ENCODE data around the gene PNPLA7. TPM values are rescaled to one million over a fixed set of nuclear protein-coding genes. Genes with fewer than 3 reads are reported as not detected.

PNPLA7 gene
- total RNA-seq, 2 experiments from 2014 or later, result 4.5 to 5.0 TPM

DNA sequence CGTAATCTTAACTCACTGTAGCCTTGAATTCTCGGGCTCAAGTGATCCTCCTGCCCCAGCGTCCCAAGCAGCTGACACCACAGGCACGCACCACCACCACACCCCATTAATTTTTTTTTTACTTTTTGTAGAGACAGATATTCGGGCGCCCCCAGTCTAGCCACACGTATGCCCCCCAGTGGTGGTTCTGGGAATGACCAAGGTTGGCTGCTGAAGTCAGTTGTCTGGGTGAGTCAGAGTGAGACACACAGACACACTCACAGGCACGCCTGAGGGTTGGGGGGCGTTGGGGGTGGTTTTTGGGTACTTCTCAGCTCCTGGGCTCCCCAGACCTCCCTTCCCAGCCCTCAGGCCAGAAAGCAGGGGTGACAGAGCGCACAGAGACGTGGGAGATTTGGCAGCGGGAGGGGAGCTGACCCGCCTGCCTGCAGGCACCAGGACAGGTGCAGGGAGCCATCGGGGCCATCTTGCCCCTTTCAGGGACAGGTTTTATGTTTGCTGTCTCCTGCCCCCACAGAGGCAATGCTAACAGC, 104.9 kb downstream of the PNPLA7 start:
- Mint-ChIP-seq H3K27me3 (peaks cover 15% of the 10 kb centered on the region), H3K36me3 (ENCODE audit: low read depth) (no peaks in the 10 kb centered on the region), H3K4me3 (no peak overlapping the region), H3K4me1 (peaks cover 15% of the 10 kb centered on the region), H3K27ac (no peak overlapping the region), H3K9me3 (no peaks in the 10 kb centered on the region)
- ChIA-PET CTCF (interaction anchor here (1.3 to 1.5 kb wide), 2 partner anchors 9 to 22 kb away, joined by 3 to 6 read pairs; partner anchors contain the start of genes EXD3 and NOXA1), POLR2A (interaction anchor here (1.7 to 2.9 kb wide), 2 partner anchors 11 to 22 kb away, joined by 4 to 15 read pairs; partner anchors contain the start of genes EXD3 and NOXA1)
- DNase-seq, result peak; percentile 88

GRCh38 chr9:137444106-137444790, 106.0 kb downstream of the PNPLA7 start:
- no peak overlapping the region for H3K4me3 Mint-ChIP-seq

DNA sequence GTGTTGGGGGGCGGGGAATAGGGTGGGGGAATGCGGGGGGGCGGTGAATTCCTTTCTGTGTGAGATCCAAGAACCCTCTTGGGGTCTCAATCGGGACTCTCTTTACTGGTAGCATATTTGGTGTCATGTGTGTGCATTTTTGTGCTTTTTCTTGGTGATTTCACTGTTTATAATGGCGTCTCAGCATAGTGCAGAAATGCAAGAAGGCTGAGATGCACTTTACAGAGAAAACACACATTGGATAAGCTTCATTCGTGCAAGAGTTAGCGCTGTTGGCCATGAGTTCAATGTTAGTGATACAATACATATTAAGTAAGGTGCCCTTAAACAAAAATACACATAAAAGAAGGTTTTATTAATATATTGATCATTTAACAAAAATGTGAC, 108.3 kb downstream of the PNPLA7 start:
- no peaks in the 10 kb centered on the region for H3K9me3 Mint-ChIP-seq
- H3K4me3 Mint-ChIP-seq, result no peak overlapping the region
- H3K4me1 Mint-ChIP-seq, result peaks cover 11% of the 10 kb centered on the region
- CTCF ChIA-PET, result interaction anchor here (1.1 to 2.6 kb wide), 2 partner anchors 19 to 155 kb away, joined by 3 to 19 read pairs; partner anchors contain the start of genes EXD3 and NOXA1
- H3K27ac Mint-ChIP-seq, result no peak overlapping the region
- H3K27me3 Mint-ChIP-seq, result peaks cover 14% of the 10 kb centered on the region
- no peaks in the 10 kb centered on the region for H3K36me3 Mint-ChIP-seq (ENCODE audit: low read depth)
- POLR2A ChIA-PET, result interaction anchor here (2.1 kb wide), 1 partner anchor 19 kb away, joined by 8 read pairs; the partner anchor contains the start of genes EXD3 and NOXA1
- DNase-seq, result no peak

More at GRCh38 chr9:137444106-137444790, 106.0 kb downstream of the PNPLA7 start:
- H3K27me3 Mint-ChIP-seq, result peaks cover 15% of the 10 kb centered on the region
- ChIA-PET POLR2A (interaction anchor here (0.6 to 2.9 kb wide), 3 partner anchors 12 to 163 kb away, joined by 3 to 15 read pairs (median 4); partner anchors contain the start of genes EXD3 and NOXA1), CTCF (interaction anchor here (1.0 to 2.6 kb wide), 6 partner anchors 8 to 157 kb away, joined by 3 to 19 read pairs (median 3); partner anchors contain the start of genes EXD3 and NOXA1)
- DNase-seq, result no peak
- H3K4me1 Mint-ChIP-seq, result peaks cover 11% of the 10 kb centered on the region
- H3K9me3 Mint-ChIP-seq, result no peaks in the 10 kb centered on the region
- H3K36me3 Mint-ChIP-seq (ENCODE audit: low read depth), result no peaks in the 10 kb centered on the region
- H3K27ac Mint-ChIP-seq, result no peak overlapping the region

DNA sequence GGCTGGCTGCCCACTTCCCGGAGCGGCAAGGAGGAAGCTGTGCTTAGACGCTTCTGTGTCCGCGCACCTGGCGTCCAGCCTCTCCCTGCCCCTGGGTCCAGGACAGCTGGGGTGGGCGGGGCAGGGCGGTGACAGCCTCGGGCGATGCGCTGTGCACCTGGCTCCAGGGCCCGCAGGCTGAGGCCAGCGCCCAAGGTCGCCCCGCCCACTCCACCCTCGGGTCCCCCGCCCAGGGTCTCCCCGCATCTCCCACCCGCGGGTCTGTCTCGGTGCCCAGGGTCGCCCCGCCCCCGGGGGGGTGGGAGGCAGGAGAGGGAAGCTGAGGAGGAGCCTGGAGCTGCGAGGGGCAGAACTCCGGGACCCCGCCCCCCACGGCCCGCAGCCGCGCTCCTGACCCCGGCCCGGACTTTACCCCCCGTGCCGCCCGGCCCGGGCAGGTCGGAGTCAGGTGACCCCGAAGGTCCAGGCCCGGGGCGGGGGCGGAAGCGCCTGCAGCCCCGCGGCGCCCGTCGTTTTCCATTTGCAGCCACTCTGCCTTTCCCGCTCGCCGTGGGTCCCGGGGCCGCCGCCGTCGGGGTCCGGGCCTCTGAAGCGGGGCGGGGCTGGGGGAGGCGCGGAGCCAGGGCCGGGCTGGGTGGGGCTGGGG, 108.8 kb downstream of the PNPLA7 start, which contains the start of gene ENTPD8:
ENTPD8 (minus strand) TSS at position 69 of the 646 bp plus-strand sequence. CDS start 3,072 bp downstream, outside the sequence.
- Mint-ChIP-seq H3K27ac (no peak within 1 kb of the TSS), H3K27me3 (peaks cover 14% of the 10 kb centered on the region), H3K36me3 (ENCODE audit: low read depth) (no peaks in the 10 kb centered on the region), H3K4me3 (no peak within 1 kb of the TSS), H3K4me1 (peaks cover 11% of the 10 kb centered on the region), H3K9me3 (no peaks in the 10 kb centered on the region)
- ChIA-PET CTCF (interaction anchor here (1.1 kb wide), 1 partner anchor 155 kb away, joined by 3 read pairs; no protein-coding TSS in a partner anchor), POLR2A (interaction anchor here (2.1 kb wide), 1 partner anchor 18 kb away, joined by 8 read pairs; the partner anchor contains the start of genes EXD3 and NOXA1)
- DNase-seq, result no peak

- DNase-seq, result no peak
- Mint-ChIP-seq H3K9me3 (no peaks in the 10 kb centered on the region), H3K27me3 (peaks cover 12% of the 10 kb centered on the region), H3K27ac (no peak overlapping the region), H3K4me1 (peaks cover 3% of the 10 kb centered on the region), H3K4me3 (no peak overlapping the region), H3K36me3 (ENCODE audit: low read depth) (no peaks in the 10 kb centered on the region)
- POLR2A ChIA-PET, result interaction anchor here (0.9 kb wide), 1 partner anchor 16 kb away, joined by 3 read pairs; the partner anchor contains the start of genes EXD3 and NOXA1
- CTCF ChIA-PET, result interaction anchor here (0.6 kb wide), 1 partner anchor 157 kb away, joined by 3 read pairs; no protein-coding TSS in a partner anchor
These were observed 111.0 kb downstream of the PNPLA7 start for GRCh38 chr9:137439158-137439714.

- Mint-ChIP-seq H3K4me1 (peaks cover 3% of the 10 kb centered on the region), H3K4me3 (no peak overlapping the region), H3K9me3 (no peaks in the 10 kb centered on the region), H3K27ac (no peak overlapping the region), H3K27me3 (peaks cover 11% of the 10 kb centered on the region), H3K36me3 (ENCODE audit: low read depth) (no peaks in the 10 kb centered on the region)
- ChIA-PET CTCF (interaction anchor here (0.6 kb wide), 1 partner anchor 156 kb away, joined by 3 read pairs; no protein-coding TSS in a partner anchor), POLR2A (interaction anchor here (0.9 kb wide), 1 partner anchor 15 kb away, joined by 3 read pairs; the partner anchor contains the start of genes EXD3 and NOXA1)
- no peak for DNase-seq
These were observed 111.5 kb downstream of the PNPLA7 start for GRCh38 chr9:137438591-137439157.

- no peak for DNase-seq
- H3K9me3 Mint-ChIP-seq, result no peaks in the 10 kb centered on the region
- CTCF ChIA-PET, result no interaction called here
- H3K36me3 Mint-ChIP-seq (ENCODE audit: low read depth), result no peaks in the 10 kb centered on the region
- no peak overlapping the region for H3K27ac Mint-ChIP-seq
- peaks cover 8% of the 10 kb centered on the region for H3K27me3 Mint-ChIP-seq
- POLR2A ChIA-PET, result interaction anchor here (0.9 kb wide), 1 partner anchor 15 kb away, joined by 3 read pairs; the partner anchor contains the start of genes EXD3 and NOXA1
- no peak overlapping the region for H3K4me3 Mint-ChIP-seq
- peaks cover 3% of the 10 kb centered on the region for H3K4me1 Mint-ChIP-seq
These were observed 112.3 kb downstream of the PNPLA7 start for GRCh38 chr9:137437691-137438590.

DNA sequence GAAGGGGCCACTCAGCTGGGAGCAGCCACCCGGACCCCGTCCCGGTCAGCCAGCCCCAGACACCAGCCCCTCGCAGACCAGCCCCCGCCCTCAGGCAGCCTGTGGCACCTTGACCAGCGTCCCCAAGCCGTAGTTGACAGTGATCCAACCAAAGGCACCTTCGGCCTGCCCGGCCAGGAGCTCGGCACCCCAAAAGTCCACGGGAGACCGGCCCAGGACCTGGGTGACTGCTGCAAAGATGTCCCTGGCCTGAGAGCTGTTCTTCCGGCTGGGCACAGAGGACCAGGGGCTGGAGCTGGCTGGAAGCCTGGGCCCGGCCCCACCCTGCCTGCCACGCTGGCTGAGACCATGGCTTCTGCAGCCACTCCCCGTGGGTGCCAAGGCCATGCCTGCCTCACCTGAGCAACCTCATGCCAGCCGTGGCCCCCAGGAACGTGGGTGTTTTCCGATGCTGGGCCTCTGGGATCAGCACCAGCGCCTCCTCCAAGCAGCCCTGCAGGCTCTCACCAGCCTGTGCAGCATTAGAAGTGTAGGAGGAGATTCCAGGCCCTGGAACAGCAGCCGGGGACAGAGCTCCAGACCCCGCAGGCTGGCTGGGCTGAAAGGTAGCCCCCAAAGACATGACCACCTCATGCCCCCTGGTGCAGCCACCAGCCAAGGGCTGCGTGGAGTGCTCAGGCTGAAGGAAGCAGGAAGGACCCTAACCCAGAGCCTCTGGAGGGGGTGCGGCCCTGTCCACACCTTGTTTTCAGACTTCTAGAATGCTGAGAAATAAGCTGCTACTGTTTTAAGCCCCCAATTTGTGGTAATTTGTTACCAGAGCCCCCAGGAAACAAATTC, 113.2 kb downstream of the PNPLA7 start:
- Mint-ChIP-seq H3K4me3 (no peak overlapping the region), H3K4me1 (peaks cover 2% of the 10 kb centered on the region), H3K36me3 (ENCODE audit: low read depth) (no peaks in the 10 kb centered on the region), H3K27ac (no peak overlapping the region), H3K9me3 (no peaks in the 10 kb centered on the region), H3K27me3 (peaks cover 2% of the 10 kb centered on the region)
- DNase-seq, result no peak
- ChIA-PET POLR2A (no interaction called here), CTCF (interaction anchor here (0.6 kb wide), 1 partner anchor 8 kb away, joined by 3 read pairs; no protein-coding TSS in a partner anchor)

- H3K27ac Mint-ChIP-seq, result no peak overlapping the region
- H3K27me3 Mint-ChIP-seq, result no peaks in the 10 kb centered on the region
- DNase-seq, result no peak
- no peak overlapping the region for H3K4me3 Mint-ChIP-seq
- H3K36me3 Mint-ChIP-seq (ENCODE audit: low read depth), result no peaks in the 10 kb centered on the region
- H3K4me1 Mint-ChIP-seq, result no peaks in the 10 kb centered on the region
- ChIA-PET POLR2A (no interaction called here), CTCF (interaction anchor here (0.6 kb wide), 1 partner anchor 9 kb away, joined by 3 read pairs; no protein-coding TSS in a partner anchor)
- H3K9me3 Mint-ChIP-seq, result no peaks in the 10 kb centered on the region
These were observed 114.0 kb downstream of the PNPLA7 start for GRCh38 chr9:137435980-137436760.

- CTCF ChIA-PET, result no interaction called here
- Mint-ChIP-seq H3K36me3 (ENCODE audit: low read depth) (no peaks in the 10 kb centered on the region), H3K27ac (no peak overlapping the region), H3K9me3 (no peaks in the 10 kb centered on the region), H3K27me3 (no peaks in the 10 kb centered on the region), H3K4me3 (no peak overlapping the region), H3K4me1 (no peaks in the 10 kb centered on the region)
- DNase-seq, result no peak
- POLR2A ChIA-PET, result no interaction called here
These were observed 114.8 kb downstream of the PNPLA7 start for GRCh38 chr9:137435381-137435891.

Measured in activated CD4-positive, alpha-beta memory T cell treated with anti-CD3 and anti-CD28 coated beads, Interleukin-2, amount 10 ng/mL, durations not matched to agents 7 days and 5 days (primary cell).